Neural cell (in vitro differentiated cells): ENCODE results near the gene MTCL1. TPM values are rescaled to one million over a fixed set of nuclear protein-coding genes. Genes with fewer than 3 reads are reported as not detected.
A peak's percentile ranks its signal among the peaks of the same experiment; 100 is the strongest.

ENCODE experiments used
- H2AFZ ChIP-seq: fragments of 200-600, 300-800 bp; sonication (generic), shearing (Covaris generic); 2 replicates; pipeline ENCODE4 v1.6.0; 2014; ENCODE audit warnings: low read depth, mild to moderate bottlenecking, antibody characterized with exemption, low read length, moderate library complexity
- H3F3A ChIP-seq: fragments of 200-600 bp; shearing (Covaris generic); 2 replicates; pipeline ENCODE4 v1.6.1; 2016; ENCODE audit warnings: mild to moderate bottlenecking, moderate library complexity, mixed read lengths, antibody characterized with exemption, low read length; ENCODE audit not compliant: insufficient read depth, poor library complexity, severe bottlenecking
- H3K27ac ChIP-seq: fragments of 200-600, 300-800 bp; sonication (generic), shearing (Covaris generic); 2 replicates; pipeline ENCODE4 v1.5.1; 2014; ENCODE audit warnings: mild to moderate bottlenecking, low read length, moderate library complexity
- H3K27me3 ChIP-seq: fragments of 300-800, 200-600 bp; sonication (generic), shearing (Covaris generic); 2 replicates; pipeline ENCODE4 v1.6.0; 2014; ENCODE audit warnings: mild to moderate bottlenecking, low read depth, low read length, moderate library complexity; ENCODE audit not compliant: insufficient read depth
- H3K36me3 ChIP-seq: fragments of 300-800, 200-600 bp; sonication (generic), shearing (Covaris generic); 2 replicates; pipeline ENCODE4 v1.5.1; 2014; ENCODE audit warnings: mild to moderate bottlenecking, antibody characterized with exemption, low read length, moderate library complexity; ENCODE audit not compliant: insufficient read depth
- H3K4me2 ChIP-seq: fragments of 300-800, 200-600 bp; sonication (generic), shearing (Covaris generic); 2 replicates; pipeline ENCODE4 v1.6.0; 2014; ENCODE audit warnings: mild to moderate bottlenecking, low read length
- H3K4me3 ChIP-seq: fragments of 300-800, 200-600 bp; sonication (generic), shearing (Covaris generic); 2 replicates; pipeline ENCODE4 v1.5.1; 2014; ENCODE audit warnings: mild to moderate bottlenecking, low read length, moderate library complexity
- H3K79me2 ChIP-seq: fragments of 200-600 bp; shearing (Covaris generic); replicated peaks from 2 replicates; pipeline ENCODE4 v1.6.0; 2014; ENCODE audit warnings: mild to moderate bottlenecking, low read length, moderate library complexity; ENCODE audit not compliant: insufficient read depth
- H3K9ac ChIP-seq: fragments of 300-800, 200-600 bp; sonication (generic), shearing (Covaris generic); 2 replicates; pipeline ENCODE4 v1.6.1; 2016; ENCODE audit warnings: mild to moderate bottlenecking, low read length, mixed read lengths
- H3K9me2 ChIP-seq: fragments of 200-600 bp; shearing (Covaris generic); 2 replicates; pipeline ENCODE4 v1.6.1; 2016; ENCODE audit warnings: mild to moderate bottlenecking, low read length, mixed read lengths; ENCODE audit not compliant: insufficient read depth
- H3K9me3 ChIP-seq: fragments of 200-600, 300-800 bp; sonication (generic), shearing (Covaris generic); 2 replicates; pipeline ENCODE4 v1.6.1; 2016; ENCODE audit warnings: mild to moderate bottlenecking, mixed run types, low read length, moderate library complexity, mixed read lengths
- H4K20me1 ChIP-seq: fragments of 200-600 bp; shearing (Covaris generic); 2 replicates; pipeline ENCODE4 v1.6.1; 2016; ENCODE audit warnings: mild to moderate bottlenecking, mixed run types; ENCODE audit not compliant: insufficient read depth
- CTCF ChIP-seq: fragments of 450-650 bp; IDR thresholded peaks from 2 replicates; pipeline ENCODE4 v1.5.1; 2014; ENCODE audit warnings: antibody characterized with exemption, mild to moderate bottlenecking, moderate library complexity; ENCODE audit not compliant: poor library complexity, severe bottlenecking
- EP300 ChIP-seq: fragments of 450-650 bp; conservative IDR thresholded peaks from 2 replicates; pipeline ENCODE4 v1.6.1; 2014; ENCODE audit warnings: antibody characterized with exemption, mild to moderate bottlenecking, moderate library complexity; ENCODE audit not compliant: poor library complexity, severe bottlenecking
- EZH2 ChIP-seq: fragments of 200-600, 300-800 bp; shearing (Covaris generic), sonication (generic); IDR thresholded peaks from 2 replicates; pipeline ENCODE4 v1.6.1; 2014; ENCODE audit warnings: antibody characterized with exemption, low read length, borderline replicate concordance, mild to moderate bottlenecking; ENCODE audit not compliant: insufficient read depth, poor library complexity, severe bottlenecking
- MXI1 ChIP-seq: fragments of 450-650 bp; conservative IDR thresholded peaks from 2 replicates; pipeline ENCODE4 v1.6.1; 2014; ENCODE audit warnings: antibody characterized with exemption, mild to moderate bottlenecking; ENCODE audit not compliant: poor library complexity, severe bottlenecking
- POLR2AphosphoS5 ChIP-seq: IDR thresholded peaks from 2 replicates; pipeline ENCODE4 v1.6.1; 2012
- RAD21 ChIP-seq: fragments of 450-650 bp; conservative IDR thresholded peaks from 2 replicates; pipeline ENCODE4 v1.6.1; 2014; ENCODE audit warnings: antibody characterized with exemption, mild to moderate bottlenecking, moderate library complexity
- REST ChIP-seq: IDR thresholded peaks from 2 replicates; pipeline ENCODE4 v1.6.1; 2012; ENCODE audit warnings: borderline replicate concordance
- SMC3 ChIP-seq: fragments of 450-650 bp; conservative IDR thresholded peaks from 2 replicates; pipeline ENCODE4 v1.6.1; 2014; ENCODE audit warnings: antibody characterized with exemption, mild to moderate bottlenecking, moderate library complexity; ENCODE audit not compliant: poor library complexity
- TAF1 ChIP-seq: IDR thresholded peaks from 2 replicates; pipeline ENCODE4 v1.6.1; 2012; ENCODE audit warnings: low read depth
- polyA plus RNA-seq: library from polyadenylated mRNA; depleted of rRNA; stranded (reverse); fragments of >200 nt; gene quantifications from 2 replicates; pipeline ENCODE4 v1.2.3, GENCODE V29; 2014

Gene MTCL1
- polyA plus RNA-seq, 1 donor from 2014 or later = 20.8 TPM

GRCh38 chr18:8718401-8718913 lies 13.1 kb downstream of the MTCL1 start:
- peaks cover 6% of the 10 kb centered on the region for H3K79me2 ChIP-seq
- no peak overlapping the region for H3K27ac ChIP-seq
- no peak overlapping the region for H3K4me2 ChIP-seq
- peaks cover 7% of the 10 kb centered on the region for H3K36me3 ChIP-seq
- no peaks in the 10 kb centered on the region for H3K9me2 ChIP-seq
- no peaks in the 10 kb centered on the region for H4K20me1 ChIP-seq
- H3K27me3 ChIP-seq = no peaks in the 10 kb centered on the region
- no peak overlapping the region for H2AFZ ChIP-seq
- H3K9ac ChIP-seq = no peak overlapping the region
- H3K4me3 ChIP-seq = peak overlapping the region; percentile 4
- no peaks in the 10 kb centered on the region for H3F3A ChIP-seq
- no peak for TF ChIP-seq REST
- TF ChIP-seq RAD21 = no peak
- H3K9me3 ChIP-seq = peaks cover 3% of the 10 kb centered on the region

- Histone ChIP-seq H3K36me3 (peaks cover 7% of the 10 kb centered on the region), H3K9ac (no peak overlapping the region), H3K79me2 (peaks cover 6% of the 10 kb centered on the region), H2AFZ (no peak overlapping the region), H3K4me3 (peak overlapping the region; percentile 4), H3K27ac (no peak overlapping the region), H3F3A (no peaks in the 10 kb centered on the region), H3K9me2 (no peaks in the 10 kb centered on the region), H3K9me3 (peaks cover 3% of the 10 kb centered on the region), H3K27me3 (no peaks in the 10 kb centered on the region), H3K4me2 (peak overlapping the region; percentile 29), H4K20me1 (no peaks in the 10 kb centered on the region)
- no peak for TF ChIP-seq EP300
- no peak for TF ChIP-seq MXI1
- no peak for TF ChIP-seq CTCF
- no peak for TF ChIP-seq RAD21
- no peak for TF ChIP-seq SMC3
- TF ChIP-seq REST = no peak
- no peak for TF ChIP-seq TAF1
- no peak for TF ChIP-seq POLR2AphosphoS5
- TF ChIP-seq EZH2 = no peak
Measured at GRCh38 chr18:8719192-8719591, 13.8 kb downstream of the MTCL1 start.
